HG03378 (cell line): ENCODE results near the gene RXFP1.

ENCODE experiments used
- ATAC-seq: cut with Tn5 transposase; IDR thresholded peaks from one replicate; pipeline ENCODE4 v1.9.1; 2021; ENCODE audit warnings: mild to moderate bottlenecking, moderate library complexity; ENCODE audit not compliant: unreplicated experiment

The RXFP1 gene

GRCh38 chr4:158669310-158669709 lies 147.6 kb downstream of the RXFP1 start:
- no peak for ATAC-seq

- peak; percentile 21 for ATAC-seq
Observed at GRCh38 chr4:158670975-158671664, 149.4 kb downstream of the RXFP1 start.

GRCh38 chr4:158671665-158671914 lies 149.9 kb downstream of the RXFP1 start, which contains the start of gene C4orf46:
TSS of gene C4orf46 (minus strand) at chr4:158671887. CDS start at chr4:158671801, 86 bp downstream.
- no peak for ATAC-seq

- peak; percentile 92 for ATAC-seq
Observed at GRCh38 chr4:158671915-158672806, 150.5 kb downstream of the RXFP1 start, which contains the start of gene ETFDH. TSS of gene ETFDH (plus strand) at chr4:158672296. CDS start at chr4:158672457, 161 bp downstream.

- ATAC-seq: no peak
Observed at GRCh38 chr4:158673633-158674032, 152.0 kb downstream of the RXFP1 start.

GRCh38 chr4:158676076-158676475 lies 154.4 kb downstream of the RXFP1 start:
- no peak for ATAC-seq

GRCh38 chr4:158678767-158679166 lies 157.1 kb downstream of the RXFP1 start:
- ATAC-seq: no peak

GRCh38 chr4:158681629-158682028 lies 159.9 kb downstream of the RXFP1 start:
- ATAC-seq: no peak

- ATAC-seq: no peak
Observed at GRCh38 chr4:158682066-158682465, 160.4 kb downstream of the RXFP1 start.

- no peak for ATAC-seq
Observed at GRCh38 chr4:158688813-158689212, 167.1 kb downstream of the RXFP1 start.
